ENCODE data around the gene SRRT. TPM values are rescaled to one million over a fixed set of nuclear protein-coding genes. Genes with fewer than 3 reads are reported as not detected.
"Not testable (repeated sequence)": the region's sequence is repeated elsewhere in the genome, so short reads cannot be mapped to it uniquely, and the experiment has no call there.

The SRRT gene
- total RNA-seq, 2 donors from 2014 or later: 105 to 182 TPM

DNA sequence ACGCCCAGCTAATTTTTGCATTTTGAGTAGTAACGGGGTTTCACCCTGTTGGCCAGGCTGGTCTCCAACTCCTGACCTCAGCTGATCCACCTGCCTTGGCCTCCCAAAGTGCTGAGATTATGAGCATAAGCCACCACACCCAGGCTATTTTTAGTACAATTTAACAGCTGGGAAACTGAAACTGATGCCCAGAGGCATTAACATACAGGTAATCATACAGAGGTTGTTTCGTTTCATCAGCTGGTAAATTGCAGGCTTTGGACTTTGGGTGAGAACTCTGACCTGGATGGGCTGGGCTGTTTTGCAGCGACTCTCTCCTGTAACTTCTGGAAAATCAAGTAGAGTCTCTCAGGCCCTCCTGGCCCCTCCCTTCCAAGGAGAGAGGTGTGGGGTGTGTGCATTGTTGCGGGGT lies 27.0 kb downstream of the SRRT start:
- intact Hi-C loops (cut with DNase I): no loop called here
- H3K27me3 ChIP-seq (replicated peaks; ENCODE audit: insufficient read depth): no peaks in the 10 kb centered on the region

DNA sequence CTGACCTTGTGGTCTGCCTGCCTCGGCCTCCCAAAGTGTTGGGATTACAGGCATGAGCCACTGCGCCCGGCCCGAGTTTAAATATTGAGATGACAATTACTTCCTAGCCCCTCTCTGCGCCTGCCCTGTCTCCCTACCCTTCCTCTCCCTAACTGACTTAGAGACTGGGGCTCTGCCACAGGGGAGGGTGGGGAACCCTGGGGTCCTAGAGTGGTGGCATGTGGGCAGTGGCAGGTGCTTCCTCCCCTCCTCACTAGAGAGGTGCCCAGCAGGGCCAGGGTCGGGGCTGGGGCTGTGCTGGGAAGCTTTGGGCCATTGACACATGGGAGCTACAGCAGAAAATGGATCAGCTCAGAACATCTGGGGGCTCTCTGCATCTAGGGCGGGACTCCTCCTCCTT lies 27.7 kb downstream of the SRRT start:
- no peaks in the 10 kb centered on the region for H3K9me3 ChIP-seq
- DNase-seq (ENCODE audit: low spot score): no peak
- H3K4me3 ChIP-seq: no peak overlapping the region
- H3K36me3 ChIP-seq: no peaks in the 10 kb centered on the region
- no peaks in the 10 kb centered on the region for H3K27me3 ChIP-seq (replicated peaks; ENCODE audit: insufficient read depth)
- TF ChIP-seq POLR2AphosphoS5 (IDR thresholded peaks at IDR 0.05) (no peak), POLR2A (IDR thresholded peaks at IDR 0.05) (no peak)
- TF ChIP-seq, protein P1, sequence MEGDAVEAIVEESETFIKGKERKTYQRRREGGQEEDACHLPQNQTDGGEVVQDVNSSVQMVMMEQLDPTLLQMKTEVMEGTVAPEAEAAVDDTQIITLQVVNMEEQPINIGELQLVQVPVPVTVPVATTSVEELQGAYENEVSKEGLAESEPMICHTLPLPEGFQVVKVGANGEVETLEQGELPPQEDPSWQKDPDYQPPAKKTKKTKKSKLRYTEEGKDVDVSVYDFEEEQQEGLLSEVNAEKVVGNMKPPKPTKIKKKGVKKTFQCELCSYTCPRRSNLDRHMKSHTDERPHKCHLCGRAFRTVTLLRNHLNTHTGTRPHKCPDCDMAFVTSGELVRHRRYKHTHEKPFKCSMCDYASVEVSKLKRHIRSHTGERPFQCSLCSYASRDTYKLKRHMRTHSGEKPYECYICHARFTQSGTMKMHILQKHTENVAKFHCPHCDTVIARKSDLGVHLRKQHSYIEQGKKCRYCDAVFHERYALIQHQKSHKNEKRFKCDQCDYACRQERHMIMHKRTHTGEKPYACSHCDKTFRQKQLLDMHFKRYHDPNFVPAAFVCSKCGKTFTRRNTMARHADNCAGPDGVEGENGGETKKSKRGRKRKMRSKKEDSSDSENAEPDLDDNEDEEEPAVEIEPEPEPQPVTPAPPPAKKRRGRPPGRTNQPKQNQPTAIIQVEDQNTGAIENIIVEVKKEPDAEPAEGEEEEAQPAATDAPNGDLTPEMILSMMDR (IDR thresholded peaks at IDR 0.05): no peak
- intact Hi-C loops (cut with DNase I): no loop called here
- 86% methylated on average over 7 of the region's 7 CpGs for WGBS
- no peaks in the 10 kb centered on the region for H3K4me1 ChIP-seq (replicated peaks)
- no peak overlapping the region for H3K27ac ChIP-seq

More for the DNA sequence above, 27.0 kb downstream of the SRRT start:
- no peak overlapping the region for H3K27ac ChIP-seq
- no peak for DNase-seq (ENCODE audit: low spot score)
- TF ChIP-seq POLR2AphosphoS5 (IDR thresholded peaks at IDR 0.05): no peak
- TF ChIP-seq, protein P1 (IDR thresholded peaks at IDR 0.05): no peak
- TF ChIP-seq POLR2A (IDR thresholded peaks at IDR 0.05): no peak
- H3K36me3 ChIP-seq: no peaks in the 10 kb centered on the region
- H3K4me3 ChIP-seq: no peak overlapping the region
- H3K9me3 ChIP-seq: no peaks in the 10 kb centered on the region
- WGBS: 73% methylated on average over 5 of the region's 5 CpGs
- H3K4me1 ChIP-seq (replicated peaks): no peaks in the 10 kb centered on the region

DNA sequence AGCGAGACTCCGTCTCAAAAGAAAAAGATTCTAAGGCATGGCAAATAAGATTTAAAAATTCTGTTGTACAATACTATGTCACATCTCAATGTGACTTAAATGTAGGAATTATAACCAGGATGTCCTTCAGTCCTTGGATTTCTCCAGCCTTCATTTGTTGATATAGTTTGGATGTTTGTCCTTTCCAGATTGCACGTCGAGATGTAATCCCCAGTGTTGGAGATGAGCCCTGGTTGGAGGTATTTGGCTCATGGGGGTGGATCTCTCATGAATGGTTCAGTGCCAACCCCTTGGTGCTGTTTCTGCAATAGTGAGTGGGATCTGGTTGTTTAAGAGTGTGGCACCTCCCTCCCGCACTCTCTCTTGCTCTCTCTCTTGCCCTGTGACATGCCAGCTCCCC lies 33.6 kb downstream of the SRRT start:
- intact Hi-C loops (cut with DNase I): no loop called here
- Histone ChIP-seq H3K36me3 (no peaks in the 10 kb centered on the region), H3K4me1 (replicated peaks) (no peaks in the 10 kb centered on the region), H3K4me3 (no peak overlapping the region), H3K27me3 (replicated peaks; ENCODE audit: insufficient read depth) (no peaks in the 10 kb centered on the region), H3K9me3 (no peaks in the 10 kb centered on the region), H3K27ac (no peak overlapping the region)
- no peak for DNase-seq (ENCODE audit: low spot score)
- TF ChIP-seq, protein P1 (IDR thresholded peaks at IDR 0.05): no peak
- TF ChIP-seq POLR2AphosphoS5 (IDR thresholded peaks at IDR 0.05) (no peak), POLR2A (IDR thresholded peaks at IDR 0.05) (no peak)
- 96% methylated on average over 5 of the region's 5 CpGs for WGBS

DNA sequence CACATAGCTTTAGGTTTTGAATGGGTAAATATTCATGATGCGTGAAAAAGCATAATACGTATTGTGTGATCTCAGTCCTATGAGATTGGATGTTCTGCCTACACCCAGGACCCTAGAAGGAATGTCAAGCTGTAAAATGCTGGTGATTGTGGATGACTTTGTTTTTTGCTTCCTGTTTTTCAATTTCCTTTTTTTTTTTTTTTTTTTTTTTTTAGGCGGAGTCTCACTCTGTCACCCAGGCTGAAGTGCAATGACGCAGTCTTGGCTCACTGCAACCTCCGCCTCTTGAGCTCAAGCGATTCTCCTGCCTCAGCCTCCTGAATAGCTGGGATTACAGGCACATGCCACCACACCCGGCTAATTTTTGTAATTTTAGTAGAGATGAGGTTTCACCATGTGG lies 35.5 kb downstream of the SRRT start:
- H3K36me3 ChIP-seq; DNase-seq (ENCODE audit: low spot score); H3K9me3 ChIP-seq; H3K27me3 ChIP-seq (replicated peaks; ENCODE audit: insufficient read depth); H3K27ac ChIP-seq; H3K4me3 ChIP-seq; H3K4me1 ChIP-seq (replicated peaks); intact Hi-C loops (cut with DNase I): not testable (repeated sequence)
- WGBS: 81% methylated on average over 7 of the region's 7 CpGs

DNA sequence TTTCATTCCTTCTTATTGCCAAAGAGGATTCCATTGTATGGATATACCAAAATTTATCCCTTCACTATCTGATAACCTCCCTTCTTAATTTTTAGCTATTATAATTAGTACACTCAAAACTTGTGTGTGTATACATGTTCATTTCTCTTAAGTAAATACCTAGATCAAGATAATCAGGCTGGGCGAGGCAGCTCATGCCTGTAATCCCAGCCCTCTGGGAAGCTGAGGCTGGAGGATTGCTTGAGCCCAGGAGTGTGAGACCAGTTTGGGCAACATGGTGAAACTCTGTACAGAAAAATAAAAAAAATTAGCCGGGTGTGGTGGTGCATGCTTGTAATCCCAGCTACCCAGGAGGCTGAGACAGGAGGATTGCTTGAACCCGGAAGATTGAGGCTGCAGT lies 36.6 kb downstream of the SRRT start:
- no peaks in the 10 kb centered on the region for H3K9me3 ChIP-seq
- H3K4me1 ChIP-seq (replicated peaks): no peaks in the 10 kb centered on the region
- 82% methylated on average over 3 of the region's 3 CpGs for WGBS
- TF ChIP-seq POLR2A (IDR thresholded peaks at IDR 0.05) (no peak), POLR2AphosphoS5 (IDR thresholded peaks at IDR 0.05) (no peak)
- TF ChIP-seq, protein P1 (IDR thresholded peaks at IDR 0.05): no peak
- H3K27ac ChIP-seq: no peak overlapping the region
- no peaks in the 10 kb centered on the region for H3K27me3 ChIP-seq (replicated peaks; ENCODE audit: insufficient read depth)
- DNase-seq (ENCODE audit: low spot score): no peak
- H3K4me3 ChIP-seq: no peak overlapping the region
- intact Hi-C loops (cut with DNase I): no loop called here
- no peaks in the 10 kb centered on the region for H3K36me3 ChIP-seq

All from prostate gland (tissue), 2 donors.